ENCODE results near the gene KCNJ4.
"Not testable (repeated sequence)": the region's sequence is repeated elsewhere in the genome, so short reads cannot be mapped to it uniquely, and the experiment has no call there.

The KCNJ4 gene

DNA sequence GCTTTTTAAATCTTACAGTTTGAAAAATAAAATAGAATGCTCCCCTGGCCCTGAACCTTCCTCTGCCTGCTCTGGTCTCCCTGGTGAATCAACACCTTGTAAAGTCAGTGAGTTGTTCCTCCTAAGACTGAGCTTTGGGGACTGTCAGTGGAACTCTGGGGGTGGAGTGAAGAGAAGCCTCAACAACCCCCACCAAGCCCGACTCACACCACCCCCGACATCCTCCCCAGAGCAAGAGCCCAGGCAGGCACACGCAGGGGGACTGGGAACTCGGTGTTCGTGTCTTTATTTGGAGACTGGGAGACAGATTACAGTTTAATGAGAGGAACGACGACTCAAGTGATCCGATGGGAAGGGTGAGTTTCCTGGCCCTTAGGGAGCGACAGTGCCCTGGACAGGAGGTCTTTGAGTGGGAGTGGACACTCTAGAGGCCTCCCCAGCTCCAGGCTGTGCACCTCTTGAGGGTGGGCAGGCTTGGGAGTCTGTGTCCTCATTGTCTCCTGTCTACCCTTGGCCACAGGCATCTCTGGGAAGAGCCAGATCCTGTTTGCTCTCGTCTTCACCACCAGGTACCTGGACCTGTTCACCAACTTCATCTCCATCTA lies 19.1 kb upstream of the KCNJ4 start:
- Histone ChIP-seq H3K27ac (no peak overlapping the region), H3K4me3 (no peak overlapping the region)
- DNase-seq (ENCODE audit: low spot score): no peak
- no peak for TF ChIP-seq CTCF (IDR thresholded peaks at IDR 0.05)

GRCh38 chr22:38471237-38471636 lies 16.2 kb upstream of the KCNJ4 start:
- TF ChIP-seq CTCF (IDR thresholded peaks at IDR 0.05): no peak
- H3K4me3 ChIP-seq: no peak overlapping the region
- DNase-seq (ENCODE audit: low spot score): no peak

DNA sequence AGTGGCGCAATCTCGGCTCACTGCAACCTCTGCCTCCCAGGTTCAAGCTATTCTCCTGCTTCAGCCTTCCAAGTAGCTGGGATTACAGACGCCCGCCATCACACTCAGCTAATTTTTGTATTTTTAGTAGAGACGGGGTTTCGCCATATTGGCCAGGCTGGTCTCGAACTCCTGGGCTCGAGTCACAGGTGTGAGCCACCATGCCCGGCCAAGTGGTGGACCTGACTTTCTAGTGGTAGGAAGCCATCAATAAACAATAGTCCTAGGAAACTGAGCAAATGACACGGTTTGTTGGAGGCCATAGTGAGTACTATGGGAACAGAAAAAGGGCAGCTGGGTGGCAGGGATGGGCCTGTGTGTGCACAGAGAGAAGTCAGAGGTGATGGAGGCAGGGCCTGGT lies 15.2 kb upstream of the KCNJ4 start:
- H3K27ac ChIP-seq; DNase-seq (ENCODE audit: low spot score); H3K4me3 ChIP-seq: not testable (repeated sequence)

More at GRCh38 chr22:38471237-38471636, 16.2 kb upstream of the KCNJ4 start:
- H3K27ac ChIP-seq: no peak overlapping the region

GRCh38 chr22:38469306-38469781 lies 14.3 kb upstream of the KCNJ4 start:
- DNase-seq (ENCODE audit: low spot score): no peak
- Histone ChIP-seq H3K4me3 (peak overlapping the region; percentile 85), H3K27ac (no peak overlapping the region)
- no peak for TF ChIP-seq CTCF (IDR thresholded peaks at IDR 0.05)

GRCh38 chr22:38468443-38469305 lies 13.7 kb upstream of the KCNJ4 start:
- TF ChIP-seq CTCF (IDR thresholded peaks at IDR 0.05): no peak
- DNase-seq (ENCODE audit: low spot score): no peak
- H3K4me3 ChIP-seq: peak overlapping the region; percentile 85
- H3K27ac ChIP-seq: peak overlapping the region; percentile 31 to 63

GRCh38 chr22:38467904-38468442 lies 13.0 kb upstream of the KCNJ4 start, which contains the start of gene KDELR3:
Gene KDELR3 (plus strand): TSS chr22:38468096. CDS start chr22:38468234, 138 bp downstream.
- no peak for DNase-seq (ENCODE audit: low spot score)
- H3K27ac ChIP-seq: peak within 1 kb of the TSS; percentile 31 to 63
- TF ChIP-seq CTCF (IDR thresholded peaks at IDR 0.05): no peak
- H3K4me3 ChIP-seq: peak within 1 kb of the TSS; percentile 85

DNA sequence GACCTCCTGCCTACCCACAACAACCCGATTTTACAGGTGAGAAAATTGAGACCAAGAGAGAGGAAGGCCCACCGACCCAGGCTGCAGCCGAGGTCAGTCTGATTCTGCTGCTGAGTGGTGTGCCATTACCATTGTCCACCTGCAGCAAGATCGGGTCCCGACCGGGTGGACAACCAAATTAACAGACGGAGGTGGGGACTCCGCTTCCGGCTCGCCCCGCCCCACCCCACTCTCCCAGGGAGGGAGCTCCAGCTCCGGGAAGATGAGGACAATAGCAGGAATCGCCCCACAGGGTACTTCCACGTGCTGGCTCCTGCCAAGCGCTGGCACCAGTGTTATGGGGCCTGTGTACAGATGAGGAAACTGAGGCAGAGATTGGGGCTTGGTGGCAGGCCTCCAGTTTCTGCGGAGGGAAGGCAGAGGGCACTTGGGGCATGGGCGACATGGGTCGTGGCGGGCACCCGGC lies 12.5 kb upstream of the KCNJ4 start:
- DNase-seq (ENCODE audit: low spot score): no peak
- TF ChIP-seq CTCF (IDR thresholded peaks at IDR 0.05): no peak
- Histone ChIP-seq H3K27ac (peak overlapping the region; percentile 31 to 63), H3K4me3 (peak overlapping the region; percentile 85)
